Coronary artery (tissue), 2 donors: ENCODE data around the gene RIBC2.
"Not testable (repeated sequence)": the region's sequence is repeated elsewhere in the genome, so short reads cannot be mapped to it uniquely, and the experiment has no call there.

Experiments used
- DNase-seq: peaks from one replicate; pipeline ENCODE4 v3.0.0-alpha.2; 2017; ENCODE audit warnings: low spot score
- H3K27ac ChIP-seq, 2 donors: fragments of 200-600 bp; sonication (generic); one replicate each; pipeline ENCODE4 v1.5.1; 2016 to 2019
- H3K4me3 ChIP-seq: fragments of 200-600 bp; sonication (generic); 2 replicates; pipeline ENCODE4 v1.5.1; 2016; ENCODE audit warnings: mild to moderate bottlenecking, moderate library complexity
- CTCF ChIP-seq: fragments of 200-600 bp; sonication (generic); IDR thresholded peaks from one replicate; pipeline ENCODE4 v1.5.1; 2019; ENCODE audit warnings: antibody characterized with exemption

RIBC2 gene

DNA sequence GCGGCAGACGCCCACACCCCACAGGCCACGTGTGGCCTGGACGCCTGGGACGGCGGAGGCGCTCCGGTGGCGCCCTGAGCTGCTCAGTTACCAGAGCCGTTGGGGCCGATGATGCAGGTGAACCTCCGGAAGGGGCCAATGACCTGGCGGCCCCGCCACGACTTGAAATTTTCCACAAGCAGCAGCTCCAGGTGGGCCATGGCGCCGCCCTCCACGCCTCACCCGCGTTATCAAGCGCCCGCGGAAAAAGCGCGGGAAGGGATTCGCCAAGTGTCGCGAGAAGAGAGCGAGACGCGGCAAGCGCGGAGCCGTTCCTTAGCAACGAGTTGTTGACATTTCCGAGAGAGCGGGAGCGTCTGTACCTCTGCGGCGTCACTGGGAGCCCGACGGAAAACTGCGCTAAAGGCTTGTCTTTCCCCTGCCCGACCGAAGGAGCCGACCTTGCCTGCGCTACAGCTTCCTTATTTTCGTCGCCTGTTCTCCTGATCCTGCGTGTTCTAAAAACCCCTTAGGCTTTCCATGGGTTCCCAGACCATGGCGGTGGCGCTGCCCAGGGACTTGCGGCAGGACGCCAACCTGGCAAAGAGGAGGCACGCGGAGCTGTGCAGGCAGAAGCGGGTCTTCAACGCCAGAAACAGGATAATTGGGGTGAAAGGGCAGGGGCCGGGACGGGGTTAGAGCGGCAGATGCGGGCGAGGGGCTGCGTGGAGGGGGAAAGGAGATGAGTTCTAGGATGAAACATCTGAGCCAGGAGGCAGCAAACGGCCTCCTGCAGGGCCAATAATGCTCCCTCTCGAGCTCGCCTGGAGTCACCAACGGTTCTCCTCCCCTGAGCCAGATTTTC, at the start of gene RIBC2, which contains the start of gene SMC1B:
TSS of gene RIBC2 (plus strand) at position 326 of the 844 bp plus-strand sequence. CDS start at position 520, 194 bp downstream.
TSS of gene SMC1B (minus strand) at position 232 of the 844 bp plus-strand sequence. CDS start at position 200, 32 bp downstream.
- Histone ChIP-seq H3K4me3 (peak within 1 kb of the TSS; percentile 75), H3K27ac (peak within 1 kb of the TSS in 1 of 2 donors; percentile 32)
- no peak for TF ChIP-seq CTCF
- no peak for DNase-seq

DNA sequence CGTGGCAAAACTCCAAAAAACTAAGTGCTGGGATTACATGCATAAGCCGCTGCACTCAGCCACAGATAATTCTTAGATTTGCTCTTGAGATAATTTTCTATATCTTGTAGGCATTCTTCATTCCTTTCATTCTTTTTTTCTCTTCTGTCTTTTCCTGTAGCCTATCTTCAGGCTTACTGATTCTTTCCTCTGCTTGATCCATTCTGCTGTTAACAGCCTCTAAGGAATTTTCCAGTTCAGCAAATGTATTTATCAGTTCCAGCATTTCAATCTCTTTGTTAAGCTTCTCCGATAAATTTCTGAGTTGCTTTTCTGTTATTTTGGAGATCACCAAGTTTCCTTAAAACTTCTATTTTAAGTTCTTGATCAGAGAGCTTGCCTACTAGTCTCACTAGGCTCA, 46.8 kb upstream of the RIBC2 start:
- Histone ChIP-seq H3K27ac (no peak overlapping the region), H3K4me3 (no peak overlapping the region)
- TF ChIP-seq CTCF = no peak
- DNase-seq = no peak

GRCh38 chr22:45373592-45373991, 39.9 kb upstream of the RIBC2 start:
- DNase-seq, H3K27ac ChIP-seq, H3K4me3 ChIP-seq: not testable (repeated sequence)

DNA sequence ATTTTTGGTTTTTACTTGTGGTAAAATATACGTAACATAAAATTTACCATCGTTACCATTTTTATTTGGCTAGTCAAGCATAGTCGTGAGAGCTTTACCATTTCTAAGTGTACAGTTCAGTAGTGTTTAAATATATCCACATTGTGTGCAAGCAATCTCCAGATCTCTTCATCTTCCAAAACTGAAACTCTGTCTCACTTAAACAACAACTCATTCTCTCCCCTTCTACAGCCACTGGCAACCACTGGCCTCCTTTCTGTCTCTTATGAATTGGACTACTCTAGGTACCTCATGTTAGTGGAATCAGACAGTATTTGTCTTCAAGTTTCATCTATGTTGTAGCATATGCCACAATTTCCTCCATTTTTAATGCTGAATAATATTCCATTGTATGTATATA, 37.5 kb upstream of the RIBC2 start:
- TF ChIP-seq CTCF = no peak
- no peak overlapping the region for H3K4me3 ChIP-seq
- H3K27ac ChIP-seq = no peak overlapping the region

GRCh38 chr22:45376703-45377102, 36.8 kb upstream of the RIBC2 start:
- Histone ChIP-seq H3K27ac (no peak overlapping the region), H3K4me3 (no peak overlapping the region)
- no peak for DNase-seq
- no peak for TF ChIP-seq CTCF

More for the DNA sequence above, 37.5 kb upstream of the RIBC2 start:
- no peak for DNase-seq

- Histone ChIP-seq H3K4me3 (no peak overlapping the region), H3K27ac (no peak overlapping the region)
- DNase-seq = no peak
- TF ChIP-seq CTCF = no peak
Measured at GRCh38 chr22:45381348-45381747, 32.1 kb upstream of the RIBC2 start.

DNA sequence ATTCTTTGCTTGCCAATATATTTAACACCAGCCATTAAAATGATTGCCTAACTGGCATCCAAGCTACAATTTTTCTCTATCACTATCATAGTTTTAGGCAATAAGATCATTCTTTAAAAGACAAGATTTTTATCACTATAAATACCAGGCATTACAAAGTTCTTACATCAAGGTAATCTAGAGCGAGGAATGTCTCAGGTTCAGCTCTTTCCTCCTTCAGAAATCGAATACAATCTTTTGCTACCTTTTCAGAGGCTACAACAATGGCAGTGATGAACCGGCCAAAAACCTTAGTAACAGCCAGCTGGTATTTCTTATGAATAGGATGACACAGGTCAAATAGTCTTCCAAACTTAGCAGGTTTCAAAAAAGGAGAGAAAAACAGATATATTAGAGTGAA, 23.9 kb upstream of the RIBC2 start:
- DNase-seq = no peak
- H3K27ac ChIP-seq = no peak overlapping the region
- H3K4me3 ChIP-seq = no peak overlapping the region
- no peak for TF ChIP-seq CTCF
